GM18907 (cell line): ENCODE measurements around the gene ASPSCR1.
"Not testable (repeated sequence)": the region's sequence is repeated elsewhere in the genome, so short reads cannot be mapped to it uniquely, and the experiment has no call there.

ENCODE experiments used
- ATAC-seq: cut with Tn5 transposase; IDR thresholded peaks from one replicate; pipeline ENCODE4 v1.9.1; 2021; ENCODE audit warnings: mild to moderate bottlenecking, moderate library complexity; ENCODE audit not compliant: unreplicated experiment

ASPSCR1 gene

GRCh38 chr17:82037092-82037888 lies 59.9 kb downstream of the ASPSCR1 start, which contains the start of gene DCXR:
Gene DCXR (minus strand): TSS chr17:82037697. CDS start chr17:82037682, 15 bp downstream.
- peak; percentile 90 for ATAC-seq

DNA sequence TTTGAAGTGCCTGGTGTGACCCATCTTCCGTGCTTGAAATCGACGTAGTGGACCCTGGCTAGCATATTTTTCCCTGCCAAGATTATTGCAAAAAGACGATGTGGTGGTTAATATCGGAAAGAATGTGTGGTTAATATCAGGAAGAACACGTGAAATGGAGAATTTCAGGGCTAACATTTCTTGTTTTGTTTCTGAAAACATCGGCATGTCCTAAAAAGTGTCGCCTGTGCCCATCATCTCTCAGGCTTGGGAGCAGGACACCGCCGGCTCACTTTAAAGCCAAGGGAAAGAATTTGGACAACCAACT lies 60.4 kb downstream of the ASPSCR1 start:
- ATAC-seq, result no peak

GRCh38 chr17:82038796-82039409 lies 61.5 kb downstream of the ASPSCR1 start:
- not testable (repeated sequence) for ATAC-seq

DNA sequence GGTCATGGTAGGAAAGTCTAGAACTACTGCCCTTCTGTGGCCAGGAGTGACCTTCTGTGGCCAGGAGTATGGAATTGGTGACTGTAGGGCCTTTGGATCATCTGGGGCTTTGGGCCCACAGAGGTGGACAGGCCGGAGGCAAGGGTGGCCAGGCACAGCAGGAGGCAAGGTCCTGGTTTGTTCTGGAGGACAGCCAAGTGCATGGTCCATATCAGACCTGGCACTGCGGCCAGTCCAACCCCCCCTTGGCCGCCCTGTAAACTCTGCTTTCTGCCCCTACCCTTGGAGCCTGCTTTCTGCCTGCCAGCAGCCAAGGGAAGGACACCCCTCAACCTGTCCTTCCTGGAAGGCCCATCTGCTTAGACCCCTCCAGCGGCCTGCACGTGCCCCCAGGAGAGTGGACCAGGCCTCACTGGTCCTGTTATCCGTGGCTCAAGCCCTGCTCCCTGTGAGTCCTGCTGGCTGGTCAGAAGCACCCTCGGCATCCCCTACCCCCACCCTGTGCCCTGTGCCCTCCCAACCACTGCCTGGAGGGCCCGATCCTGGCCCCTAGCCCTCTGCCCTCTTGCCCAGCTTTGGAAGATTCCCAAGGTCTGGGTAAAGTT lies 62.4 kb downstream of the ASPSCR1 start:
- ATAC-seq, result no peak

GRCh38 chr17:82041144-82041814 lies 63.9 kb downstream of the ASPSCR1 start:
- no peak for ATAC-seq

- ATAC-seq, result no peak
Observed at GRCh38 chr17:82042649-82043048, 65.2 kb downstream of the ASPSCR1 start.

- ATAC-seq, result no peak
Observed at GRCh38 chr17:82043507-82043906, 66.1 kb downstream of the ASPSCR1 start.

DNA sequence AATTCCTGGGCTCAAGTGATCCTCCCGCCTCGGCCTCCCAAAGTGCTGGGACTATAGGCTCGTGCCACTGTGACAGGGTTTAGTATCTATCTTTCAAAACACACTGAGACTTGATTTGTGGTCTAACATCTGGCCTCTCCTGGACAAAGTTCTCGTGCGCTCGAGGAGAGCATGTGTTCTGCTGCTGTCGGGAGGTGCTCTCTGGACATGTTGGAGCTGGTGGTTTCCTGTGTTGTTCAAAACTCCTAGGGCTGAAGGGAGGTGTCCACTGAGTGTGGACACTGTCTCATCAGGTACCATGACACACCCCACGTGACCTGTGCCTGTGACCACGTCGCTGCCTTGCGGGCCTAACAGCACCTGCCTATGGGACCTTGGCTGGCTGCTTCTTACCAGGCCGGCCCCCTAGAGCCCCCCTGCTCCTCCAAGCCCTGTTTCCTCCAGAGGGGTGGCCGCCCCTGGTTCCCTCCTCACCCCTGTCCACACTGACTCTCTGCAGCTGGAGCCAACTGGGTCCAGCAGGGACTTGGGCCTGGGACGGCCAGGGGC lies 68.6 kb downstream of the ASPSCR1 start:
- ATAC-seq, result no peak

DNA sequence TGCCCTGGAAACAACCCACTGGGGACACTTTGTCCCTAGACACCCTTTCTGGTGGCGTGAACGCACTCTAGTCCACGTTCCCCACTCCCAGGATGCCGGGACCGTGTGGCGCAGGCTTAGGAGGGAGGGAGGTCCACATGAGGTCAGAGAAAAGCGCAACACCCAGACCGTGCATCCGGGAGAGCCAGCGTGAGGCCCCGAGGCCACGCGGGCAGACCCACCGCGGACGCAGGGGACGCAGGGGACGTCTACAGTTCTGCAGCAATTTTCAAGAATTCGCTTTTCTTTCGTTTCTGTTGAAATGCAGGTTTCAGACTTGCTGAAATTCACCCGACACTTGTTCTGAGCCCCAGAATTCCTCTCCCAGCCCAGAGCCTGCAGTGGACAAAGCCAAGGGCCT lies 69.5 kb downstream of the ASPSCR1 start:
- ATAC-seq, result no peak

GRCh38 chr17:82047379-82047778 lies 70.0 kb downstream of the ASPSCR1 start:
- ATAC-seq, result no peak

GRCh38 chr17:82047914-82048570 lies 70.6 kb downstream of the ASPSCR1 start:
- no peak for ATAC-seq

DNA sequence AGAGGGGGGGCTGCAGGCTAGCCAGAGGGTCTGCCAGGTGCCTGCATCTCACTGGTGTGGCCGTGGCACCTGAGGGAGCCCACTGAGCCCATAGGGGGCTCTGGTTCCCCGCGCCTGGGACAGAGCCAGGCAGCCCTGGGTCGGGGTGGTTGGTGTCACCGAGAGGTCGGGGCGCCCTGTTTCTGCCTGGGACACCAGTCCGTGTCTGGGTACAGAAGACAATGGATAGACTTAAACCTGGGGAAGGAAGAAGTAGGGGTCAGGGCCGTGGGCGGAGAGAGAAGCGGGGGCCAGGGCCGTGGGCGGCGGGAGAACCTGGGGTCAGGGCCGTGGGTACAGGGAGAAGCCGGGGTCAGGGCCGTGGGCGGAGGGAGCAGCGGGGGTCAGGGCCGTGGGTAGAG lies 71.1 kb downstream of the ASPSCR1 start:
- ATAC-seq, result no peak

GRCh38 chr17:82049106-82049505 lies 71.7 kb downstream of the ASPSCR1 start:
- no peak for ATAC-seq

- no peak for ATAC-seq
Observed at GRCh38 chr17:82049521-82049971, 72.1 kb downstream of the ASPSCR1 start.

DNA sequence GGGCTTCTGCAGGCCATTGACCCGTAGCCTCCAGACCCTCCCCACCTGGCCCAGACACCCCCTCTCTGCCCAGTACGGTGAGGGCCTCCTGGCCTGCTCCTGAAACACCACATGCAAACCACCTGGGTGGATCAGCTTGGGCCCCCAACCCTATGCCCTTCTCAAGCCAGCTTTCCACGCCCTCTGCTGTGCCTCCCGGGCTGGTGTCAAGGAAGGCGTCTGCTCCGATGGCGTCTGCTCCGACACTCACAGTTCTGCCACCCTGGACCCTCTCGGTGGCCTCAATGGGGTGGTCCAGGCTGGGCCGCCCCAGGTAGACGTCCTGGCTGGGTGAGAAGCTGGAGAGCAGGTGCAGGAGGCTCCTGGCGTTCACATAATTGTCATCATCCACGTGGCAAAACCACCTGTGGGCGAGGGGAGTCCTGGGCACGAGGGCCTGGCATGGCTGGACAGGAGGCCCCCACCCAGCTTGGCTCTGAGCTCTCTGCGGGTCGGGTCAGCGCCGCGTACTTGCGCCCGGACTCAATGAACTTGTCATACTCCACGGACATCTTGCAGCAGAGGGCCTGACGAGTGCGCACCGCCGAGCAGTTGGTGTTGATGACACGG lies 72.8 kb downstream of the ASPSCR1 start:
- ATAC-seq, result no peak

DNA sequence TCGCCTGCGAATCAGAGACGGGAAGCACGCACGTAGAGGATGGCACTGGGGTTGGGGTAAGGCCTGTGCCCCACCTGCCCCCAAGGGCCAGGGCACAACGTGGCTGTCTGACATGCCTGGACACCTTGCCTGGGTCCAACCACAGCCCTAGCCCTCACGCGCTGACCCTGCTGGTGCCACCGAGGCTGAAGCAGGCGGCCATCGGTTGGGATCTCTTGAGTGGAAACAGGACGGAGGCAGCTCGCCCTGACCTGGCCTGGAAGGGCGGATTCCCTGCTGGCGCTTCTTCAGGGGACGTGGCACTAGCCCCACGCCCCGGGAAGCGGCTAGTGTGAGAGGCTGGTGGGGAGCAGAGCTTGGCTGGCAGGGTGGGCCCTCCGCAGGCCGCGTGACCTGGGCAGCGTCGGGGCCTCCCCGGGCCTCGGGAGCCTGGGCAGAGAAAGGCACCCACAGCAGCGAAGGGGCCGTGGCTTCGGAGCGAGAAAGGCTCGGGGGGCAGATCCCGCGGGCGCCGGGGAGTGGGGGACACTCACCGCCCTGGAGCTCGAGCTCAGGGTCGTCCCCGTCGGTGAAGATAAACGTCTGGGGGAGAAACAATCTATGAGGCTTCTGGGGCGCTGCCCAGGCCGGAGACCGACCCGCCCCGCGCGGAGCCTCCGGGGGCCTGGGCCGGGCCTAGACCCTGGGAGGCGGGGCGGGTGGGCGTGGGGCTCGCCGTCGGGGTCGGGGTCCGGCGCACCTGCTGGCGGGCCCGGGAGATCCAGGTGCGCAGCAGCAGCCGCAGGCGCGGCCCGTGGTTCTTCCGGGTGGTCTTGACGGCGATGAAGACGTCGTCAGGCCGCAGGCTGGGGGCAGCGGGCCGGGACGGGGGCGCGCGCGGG lies 73.6 kb downstream of the ASPSCR1 start:
- peak; percentile 13 for ATAC-seq

DNA sequence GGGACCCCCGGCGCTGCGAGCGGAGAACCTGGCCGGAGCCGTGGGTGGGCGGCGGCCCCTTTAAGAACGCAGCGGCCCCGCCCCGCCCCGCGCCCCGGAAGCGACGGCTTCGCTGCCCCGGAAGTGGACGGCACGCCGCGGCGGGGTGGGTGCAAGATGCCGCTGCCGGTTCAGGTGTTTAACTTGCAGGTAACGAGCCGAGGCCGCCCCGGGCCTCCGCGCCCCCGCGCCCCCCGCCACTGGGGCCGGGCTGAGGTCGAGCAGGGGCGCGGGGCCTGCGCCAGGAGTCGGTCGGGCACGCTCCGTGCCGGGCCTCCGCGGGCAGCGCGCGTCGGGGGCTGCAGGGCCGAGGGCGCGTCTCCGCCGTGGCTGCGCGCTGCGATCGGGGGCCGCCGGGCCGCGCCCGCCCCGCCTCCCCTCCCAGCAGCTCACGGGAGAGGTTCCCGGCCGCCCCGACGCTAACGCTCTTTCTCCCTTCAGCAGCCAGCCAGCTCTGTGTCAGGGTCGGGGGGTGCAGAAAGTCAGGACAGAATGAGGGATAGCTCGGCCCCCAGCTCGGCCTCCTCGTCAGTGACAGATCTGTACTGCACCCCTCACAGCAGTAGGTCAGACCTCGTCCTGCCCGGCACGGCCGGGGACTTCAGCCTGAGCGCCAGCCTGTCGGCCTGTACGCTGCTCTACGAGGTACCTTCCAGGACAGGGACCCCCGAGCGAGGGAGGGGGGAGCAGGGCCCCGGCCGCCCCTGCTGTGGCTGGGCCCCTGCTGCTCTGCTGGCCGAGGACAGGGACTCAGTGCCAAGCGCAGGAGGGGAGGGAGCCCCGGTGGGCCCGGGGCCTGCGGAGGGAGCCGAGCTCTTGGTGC lies 74.6 kb downstream of the ASPSCR1 start, which contains the start of the genes GPS1 and RFNG:
Gene GPS1 (plus strand): TSS at position 123 of the 862 bp plus-strand sequence. CDS start 34 bp downstream, at position 157.
Gene RFNG (minus strand): TSS at position 36 of the 862 bp plus-strand sequence. CDS start 45 bp downstream, outside the sequence.
- peak; percentile 57 for ATAC-seq

- ATAC-seq, result no peak
Observed at GRCh38 chr17:82052638-82053059, 75.2 kb downstream of the ASPSCR1 start.
